AG10803 (cell line): ENCODE data around the gene ZBTB17.
"Not testable (repeated sequence)": the region's sequence is repeated elsewhere in the genome, so short reads cannot be mapped to it uniquely, and the experiment has no call there.

Experiments used
- DNase-seq: peaks from one replicate; pipeline ENCODE4 v3.0.0; 2010; ENCODE audit warnings: low read depth
- H3K4me3 ChIP-seq: 2 replicates; pipeline ENCODE4 v1.5.1; 2011; ENCODE audit warnings: mild to moderate bottlenecking, low read length, control low read depth
- TF ChIP-seq, protein P1 (sequence below): conservative IDR thresholded peaks from 2 replicates; pipeline ENCODE4 v1.5.1; 2011; ENCODE audit warnings: mild to moderate bottlenecking, low read length, control low read depth, inconsistent platforms

ZBTB17 gene

DNA sequence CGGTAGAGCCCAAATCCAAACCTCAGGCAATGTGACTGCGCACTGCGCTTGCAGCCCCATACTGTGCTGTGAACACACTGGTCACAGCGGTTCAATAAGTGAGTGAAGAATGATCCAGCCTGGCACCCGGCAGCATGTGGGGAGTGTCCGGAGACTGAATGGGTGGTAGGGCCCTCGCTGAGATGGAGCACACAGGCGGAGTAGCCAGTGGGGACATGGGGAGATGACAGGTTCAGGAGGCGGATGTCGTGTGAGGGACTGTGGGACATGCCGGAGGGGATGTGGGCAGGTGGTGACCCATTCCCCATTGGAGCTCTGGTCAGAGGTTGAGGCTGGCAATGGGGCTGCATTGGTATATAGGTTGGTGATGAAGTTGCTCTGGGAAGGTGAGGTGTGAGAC, 33.8 kb upstream of the ZBTB17 start:
- H3K4me3 ChIP-seq = no peak overlapping the region
- DNase-seq = no peak
- TF ChIP-seq, protein P1, sequence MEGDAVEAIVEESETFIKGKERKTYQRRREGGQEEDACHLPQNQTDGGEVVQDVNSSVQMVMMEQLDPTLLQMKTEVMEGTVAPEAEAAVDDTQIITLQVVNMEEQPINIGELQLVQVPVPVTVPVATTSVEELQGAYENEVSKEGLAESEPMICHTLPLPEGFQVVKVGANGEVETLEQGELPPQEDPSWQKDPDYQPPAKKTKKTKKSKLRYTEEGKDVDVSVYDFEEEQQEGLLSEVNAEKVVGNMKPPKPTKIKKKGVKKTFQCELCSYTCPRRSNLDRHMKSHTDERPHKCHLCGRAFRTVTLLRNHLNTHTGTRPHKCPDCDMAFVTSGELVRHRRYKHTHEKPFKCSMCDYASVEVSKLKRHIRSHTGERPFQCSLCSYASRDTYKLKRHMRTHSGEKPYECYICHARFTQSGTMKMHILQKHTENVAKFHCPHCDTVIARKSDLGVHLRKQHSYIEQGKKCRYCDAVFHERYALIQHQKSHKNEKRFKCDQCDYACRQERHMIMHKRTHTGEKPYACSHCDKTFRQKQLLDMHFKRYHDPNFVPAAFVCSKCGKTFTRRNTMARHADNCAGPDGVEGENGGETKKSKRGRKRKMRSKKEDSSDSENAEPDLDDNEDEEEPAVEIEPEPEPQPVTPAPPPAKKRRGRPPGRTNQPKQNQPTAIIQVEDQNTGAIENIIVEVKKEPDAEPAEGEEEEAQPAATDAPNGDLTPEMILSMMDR = no peak

DNA sequence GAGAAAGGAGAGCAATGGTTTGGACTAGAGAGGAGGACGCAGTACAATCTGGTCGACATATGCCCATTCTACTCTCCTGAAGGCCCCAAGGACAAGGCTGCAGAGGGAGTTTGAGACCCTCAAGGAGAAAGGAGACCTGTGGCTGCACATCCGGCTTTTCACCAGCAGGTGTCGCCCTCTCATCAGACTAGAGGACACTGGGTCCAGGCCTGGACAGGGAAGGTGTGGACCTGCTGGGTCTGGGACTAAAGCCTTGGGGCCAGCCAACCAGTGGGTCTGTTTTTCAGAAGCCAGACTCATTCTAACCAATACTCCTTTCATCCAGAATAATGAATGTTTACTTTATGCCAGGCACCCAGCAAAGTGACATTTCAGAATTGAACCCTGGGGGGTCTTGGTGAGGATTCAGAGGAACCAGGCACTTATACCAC, 33.1 kb upstream of the ZBTB17 start:
- DNase-seq = peak; percentile 58
- TF ChIP-seq, protein P1 = peak; percentile 96
- H3K4me3 ChIP-seq = no peak overlapping the region

DNA sequence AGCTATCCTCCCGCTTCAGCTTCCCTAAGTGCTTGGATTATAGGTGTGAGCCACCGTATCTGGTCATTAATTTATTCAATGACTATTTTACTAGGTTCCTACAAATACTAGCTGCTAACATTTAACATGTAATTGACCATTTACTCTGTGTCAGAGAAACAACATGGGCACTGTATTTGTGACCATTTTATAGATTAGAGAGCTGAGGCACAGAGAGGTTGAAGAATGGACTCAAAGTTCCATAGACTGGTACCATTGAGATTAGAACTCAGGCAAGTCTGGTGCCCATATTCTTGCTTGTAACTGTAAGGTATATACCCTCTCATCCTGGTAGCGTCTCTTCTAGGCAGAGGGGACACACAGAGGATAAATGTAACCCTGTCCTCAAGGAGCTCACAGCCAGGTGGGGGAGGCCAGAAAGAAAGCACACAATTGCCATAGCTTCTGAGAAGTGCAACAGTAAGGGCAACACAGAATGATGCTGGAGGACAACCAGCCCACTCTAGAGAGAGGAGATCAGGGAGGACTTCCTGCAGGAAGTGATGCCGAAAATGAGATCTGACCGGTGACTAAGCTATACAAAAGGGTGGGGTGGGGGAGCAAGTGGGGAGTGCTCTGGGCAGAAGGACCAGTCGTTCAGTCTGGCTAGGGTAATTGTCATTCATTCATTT, 31.9 kb upstream of the ZBTB17 start:
- TF ChIP-seq, protein P1 = no peak
- no peak overlapping the region for H3K4me3 ChIP-seq
- DNase-seq = no peak

DNA sequence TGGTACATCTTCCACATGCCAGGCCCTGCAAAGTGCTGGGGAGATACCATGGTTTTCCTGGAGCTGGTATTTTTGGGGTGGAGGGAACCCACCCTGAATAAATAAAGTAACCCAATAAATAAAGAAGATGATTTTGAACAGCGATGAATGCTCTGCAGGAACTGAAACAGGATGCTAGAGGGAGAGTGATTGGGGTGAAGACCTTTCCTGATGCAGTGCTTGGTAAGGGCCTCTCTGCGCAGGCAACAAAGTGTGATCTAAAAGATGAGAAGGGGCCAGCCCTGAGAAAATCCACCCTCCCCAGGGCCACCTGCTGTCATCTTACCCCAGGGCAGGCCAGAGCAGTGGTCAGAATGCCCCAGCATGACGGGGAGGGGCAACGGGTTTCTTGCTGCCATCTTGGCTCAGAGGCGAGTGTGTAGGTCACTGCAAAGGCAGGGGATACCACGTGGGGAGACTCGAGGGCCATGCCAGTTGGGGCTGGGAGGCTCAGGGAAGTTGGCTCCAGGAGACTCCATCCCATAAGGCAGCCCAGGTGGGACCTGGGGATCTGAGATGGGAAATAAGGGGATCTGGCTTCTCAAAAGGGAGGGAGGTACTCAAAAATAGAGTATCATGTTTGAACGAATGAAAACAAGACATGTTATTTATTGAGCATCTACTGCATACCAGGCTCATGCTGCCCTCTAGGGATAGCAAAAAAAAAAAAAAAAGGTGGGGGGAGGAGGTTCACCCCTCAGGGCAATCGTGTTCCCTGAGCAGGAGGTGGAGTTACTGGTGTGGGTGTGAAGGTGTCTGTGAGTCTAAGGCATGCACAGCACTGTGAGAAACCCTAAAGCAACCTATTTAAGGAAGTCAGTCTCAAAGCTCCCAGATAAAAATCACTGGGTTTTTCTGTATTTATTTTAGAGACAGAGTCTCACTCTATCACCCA, 30.9 kb upstream of the ZBTB17 start:
- TF ChIP-seq, protein P1 = peak; percentile 30
- no peak overlapping the region for H3K4me3 ChIP-seq
- peak; percentile 23 for DNase-seq

DNA sequence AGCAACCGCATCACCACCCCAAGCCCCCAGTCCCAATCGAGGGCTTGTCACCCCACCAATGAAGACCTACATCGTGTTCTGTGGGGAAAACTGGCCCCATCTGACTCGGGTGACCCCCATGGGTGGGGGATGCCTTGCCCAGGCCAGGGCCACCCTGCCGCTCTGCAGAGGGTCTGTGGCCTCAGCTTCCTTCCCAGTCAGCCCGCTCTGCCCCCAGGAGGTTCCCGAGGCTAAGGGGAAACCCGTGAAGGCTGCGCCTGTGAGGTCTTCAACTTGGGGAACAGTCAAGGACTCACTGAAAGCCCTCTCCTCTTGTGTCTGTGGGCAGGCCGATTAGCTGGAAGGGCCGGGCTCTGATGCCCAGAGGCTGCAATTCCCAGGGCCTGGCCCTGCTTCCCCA, 30.1 kb upstream of the ZBTB17 start:
- DNase-seq = no peak
- no peak overlapping the region for H3K4me3 ChIP-seq
- TF ChIP-seq, protein P1 = no peak

DNA sequence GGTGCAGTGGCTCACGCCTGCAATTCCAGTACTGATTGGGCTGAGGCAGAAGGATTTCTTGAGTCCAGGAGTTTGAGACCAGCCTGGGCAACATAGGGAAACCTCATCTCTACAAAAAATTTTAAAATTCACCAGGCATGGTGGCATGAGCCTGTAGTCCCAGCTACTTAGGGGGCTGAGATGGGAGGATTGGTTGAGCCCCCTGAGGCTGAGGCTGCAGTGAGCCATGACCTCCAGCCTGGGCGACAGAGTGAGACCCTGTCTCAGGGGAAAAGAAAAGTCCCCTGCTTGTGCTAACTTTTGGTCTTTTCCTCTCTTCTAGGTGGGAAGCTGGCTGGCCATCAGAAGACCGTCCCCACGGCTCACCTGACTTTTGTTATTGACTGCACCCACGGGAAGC, 29.7 kb upstream of the ZBTB17 start:
- no peak overlapping the region for H3K4me3 ChIP-seq
- DNase-seq = no peak
- TF ChIP-seq, protein P1 = no peak

DNA sequence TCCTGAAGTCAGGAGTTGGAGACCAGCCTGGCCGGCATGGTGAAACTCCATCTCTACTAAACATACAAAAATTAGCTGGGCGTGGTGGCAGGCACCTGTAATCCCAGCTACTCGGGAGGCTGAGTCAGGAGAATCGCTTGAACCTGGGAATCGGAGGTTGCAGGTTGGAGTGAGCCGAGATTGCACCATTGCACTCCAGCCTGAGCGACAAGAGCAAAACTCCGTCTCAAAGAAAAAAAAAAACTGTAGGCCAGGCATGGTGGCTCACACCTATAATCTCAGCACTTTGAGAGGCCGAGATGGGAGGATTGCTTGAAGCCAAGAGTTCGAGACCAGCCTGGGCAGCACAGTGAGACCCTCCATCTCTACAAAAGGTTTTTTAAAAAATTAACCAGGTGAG, 25.4 kb upstream of the ZBTB17 start:
- DNase-seq, H3K4me3 ChIP-seq: not testable (repeated sequence)
